ENCODE measurements around the gene FAM83G. TPM values are rescaled to one million over a fixed set of nuclear protein-coding genes. Genes with fewer than 3 reads are reported as not detected.

FAM83G gene
- total RNA-seq, 1 experiment from 2014 or later: 31.4 TPM

GRCh38 chr17:18996458-18996857, 8.1 kb downstream of the FAM83G start (continued):
- no peak for TF ChIP-seq ZMAT4 (CRISPR knock-in tag; IDR thresholded peaks at IDR 0.05)
- TF ChIP-seq ZNF512 (CRISPR knock-in tag; IDR thresholded peaks at IDR 0.05; ENCODE audit: borderline replicate concordance): no peak
- TF ChIP-seq ATF3 (CRISPR knock-in tag; conservative IDR thresholded peaks at IDR 0.05): no peak
- no peak for TF ChIP-seq HMGXB4 (CRISPR knock-in tag; IDR thresholded peaks at IDR 0.05)
- no peak for TF ChIP-seq ARID4B (CRISPR knock-in tag; IDR thresholded peaks at IDR 0.05; ENCODE audit: borderline replicate concordance)
- TF ChIP-seq CREM (CRISPR knock-in tag; IDR thresholded peaks at IDR 0.05): no peak

GRCh38 chr17:18995220-18995619, 9.3 kb downstream of the FAM83G start:
- Mint-ChIP-seq H3K9me3 (peaks cover 9% of the 10 kb centered on the region), H3K4me3 (no peak overlapping the region)
- CTCF ChIA-PET: no interaction called here
- no peak for TF ChIP-seq FOXP1 (CRISPR knock-in tag; IDR thresholded peaks at IDR 0.05; ENCODE audit: borderline replicate concordance)
- no peak for TF ChIP-seq IRF1 (CRISPR knock-in tag; IDR thresholded peaks at IDR 0.05)
- no peak for TF ChIP-seq ATF2 (CRISPR knock-in tag; IDR thresholded peaks at IDR 0.05; ENCODE audit: borderline replicate concordance, low read depth)
- TF ChIP-seq AFF4 (CRISPR knock-in tag; IDR thresholded peaks at IDR 0.05; ENCODE audit: borderline replicate concordance): no peak
- TF ChIP-seq ERG (CRISPR knock-in tag; IDR thresholded peaks at IDR 0.05): no peak
- no peak for TF ChIP-seq FOXP4 (CRISPR knock-in tag; IDR thresholded peaks at IDR 0.05)
- TF ChIP-seq IRF2 (CRISPR knock-in tag; IDR thresholded peaks at IDR 0.05; ENCODE audit: borderline replicate concordance, low read depth): no peak
- no peak for TF ChIP-seq ZNF671 (CRISPR knock-in tag; IDR thresholded peaks at IDR 0.05)

More at GRCh38 chr17:18995220-18995619, 9.3 kb downstream of the FAM83G start:
- ATAC-seq (no peak), DNase-seq (ENCODE audit: low spot score) (no peak)
- Mint-ChIP-seq H3K27ac (no peak overlapping the region), H3K27me3 (ENCODE audit: low read depth) (no peaks in the 10 kb centered on the region), H3K36me3 (peaks cover 21% of the 10 kb centered on the region), H3K4me1 (peaks cover 7% of the 10 kb centered on the region)
- POLR2A ChIA-PET: no interaction called here
